Bronchial epithelial cell (primary cell): ENCODE measurements around the gene ALG6. TPM values are rescaled to one million over a fixed set of nuclear protein-coding genes. Genes with fewer than 3 reads are reported as not detected.
"Not testable (repeated sequence)": the region's sequence is repeated elsewhere in the genome, so short reads cannot be mapped to it uniquely, and the experiment has no call there.

Experiments
- DNase-seq: peaks from one replicate; pipeline ENCODE4 v3.0.0-alpha.2; 2010; ENCODE audit warnings: low read depth
- FAIRE-seq: peaks from 2 replicates; lab custom pipeline; 2011; peaks lifted over from hg19 to GRCh38; lab: Jason Lieb, UNC
- H3K27me3 ChIP-seq: 2 replicates; pipeline ENCODE4 v1.5.1; 2011; ENCODE audit warnings: low read length; ENCODE audit not compliant: control insufficient read depth, insufficient read depth
- H3K36me3 ChIP-seq: 2 replicates; pipeline ENCODE4 v1.5.1; 2011; ENCODE audit warnings: low read length; ENCODE audit not compliant: control insufficient read depth, insufficient read depth
- H3K4me3 ChIP-seq: 2 replicates; pipeline ENCODE4 v1.5.1; 2011; ENCODE audit warnings: mild to moderate bottlenecking, low read depth, low read length, control low read depth
- CTCF ChIP-seq: IDR thresholded peaks from 2 replicates; pipeline ENCODE4 v1.5.1; 2011; ENCODE audit warnings: mild to moderate bottlenecking, moderate library complexity, low read length, control low read depth, inconsistent platforms; ENCODE audit not compliant: insufficient read depth, severe bottlenecking
- total RNA-seq: library from RNA; depleted of rRNA; stranded (reverse); fragments of >200 nt; gene quantifications from 2 replicates; pipeline ENCODE4 v1.2.1, GENCODE V29; 2014

The ALG6 gene
- total RNA-seq, 1 donor from 2014 or later: 9.2 TPM

GRCh38 chr1:63413394-63413793 lies 46.0 kb downstream of the ALG6 start:
- no peak for TF ChIP-seq CTCF
- Histone ChIP-seq H3K27me3 (no peaks in the 10 kb centered on the region), H3K4me3 (no peak overlapping the region), H3K36me3 (no peaks in the 10 kb centered on the region)
- FAIRE-seq: no peak
- DNase-seq: no peak

GRCh38 chr1:63414691-63415365 lies 47.4 kb downstream of the ALG6 start:
- DNase-seq: no peak
- no peak for FAIRE-seq
- no peak for TF ChIP-seq CTCF
- Histone ChIP-seq H3K27me3 (no peaks in the 10 kb centered on the region), H3K36me3 (no peaks in the 10 kb centered on the region), H3K4me3 (no peak overlapping the region)

GRCh38 chr1:63418101-63418500 lies 50.7 kb downstream of the ALG6 start:
- TF ChIP-seq CTCF: no peak
- FAIRE-seq: no peak
- H3K36me3 ChIP-seq: no peaks in the 10 kb centered on the region
- no peaks in the 10 kb centered on the region for H3K27me3 ChIP-seq
- DNase-seq: no peak
- no peak overlapping the region for H3K4me3 ChIP-seq

- FAIRE-seq, H3K36me3 ChIP-seq, DNase-seq, H3K4me3 ChIP-seq, H3K27me3 ChIP-seq: not testable (repeated sequence)
Measured at GRCh38 chr1:63420746-63421145, 53.3 kb downstream of the ALG6 start.

- FAIRE-seq (no peak), DNase-seq (no peak)
- no peaks in the 10 kb centered on the region for H3K27me3 ChIP-seq
- H3K36me3 ChIP-seq: no peaks in the 10 kb centered on the region
- TF ChIP-seq CTCF: no peak
- no peak overlapping the region for H3K4me3 ChIP-seq
Measured at GRCh38 chr1:63423649-63424048, 56.2 kb downstream of the ALG6 start.

GRCh38 chr1:63428815-63429214 lies 61.4 kb downstream of the ALG6 start:
- DNase-seq: no peak
- H3K36me3 ChIP-seq: peaks cover 2% of the 10 kb centered on the region
- no peak for TF ChIP-seq CTCF
- H3K27me3 ChIP-seq: no peaks in the 10 kb centered on the region
- no peak for FAIRE-seq
- no peak overlapping the region for H3K4me3 ChIP-seq
